B cell (primary cell): Measurements from ENCODE around the gene SLC15A5. TPM values are rescaled to one million over a fixed set of nuclear protein-coding genes. Genes with fewer than 3 reads are reported as not detected.

ENCODE experiments used
- ATAC-seq: fragments of 200-7000 bp; cut with Tn5 transposase; one replicate; pipeline ENCODE4 v1.10.0; 2021; ENCODE audit warnings: low read depth, mild to moderate bottlenecking, moderate number of reproducible peaks, moderate library complexity
- CTCF ChIA-PET: fragments of 350-600 bp; sonication (Branson Sonifier 250); formaldehyde crosslinking; loops from one replicate; lab custom pipeline; 2021; ENCODE audit warnings: antibody characterized with exemption, inconsistent platforms; lab: Charles Lee
- POLR2A ChIA-PET: fragments of 350-600 bp; sonication (Branson Sonifier 250); formaldehyde crosslinking; loops from one replicate; lab custom pipeline; 2021; ENCODE audit warnings: antibody characterized with exemption; lab: Charles Lee
- DNase-seq: peaks from one replicate; pipeline ENCODE4 v3.0.0; 2013
- H2AFZ ChIP-seq: 2 replicates; pipeline ENCODE4 v1.6.1; 2012; ENCODE audit warnings: mild to moderate bottlenecking, low read depth, low read length; ENCODE audit not compliant: insufficient read depth, poor library complexity, severe bottlenecking
- H3K27ac ChIP-seq, 2 donors: 1 replicate in 1 of 2; 2 replicates in 1 of 2; pipeline ENCODE4 v1.5.1; 2012 to 2013; ENCODE audit warnings: low read length in 2 of 2, mild to moderate bottlenecking in 2 of 2, moderate library complexity in 1 of 2
- H3K27me3 ChIP-seq, 4 experiments: fragments of 200-600 bp in 1 of 4; sonication (generic) in 1 of 4; replicated peaks in 1 of 4; 1 replicate in 2 of 4; 2 replicates in 2 of 4; pipeline versions ENCODE4 v1.6.1 to v1.7.0; 2013 to 2016; ENCODE audit warnings: low read length in 3 of 4, mild to moderate bottlenecking in 2 of 4, mixed read lengths in 1 of 4, moderate library complexity in 1 of 4; ENCODE audit not compliant: insufficient read depth in 4 of 4, control insufficient read depth in 3 of 4; ENCODE audit errors: control extremely low read depth in 1 of 4
- H3K36me3 ChIP-seq, 2 experiments: replicated peaks in 1 of 2; 1 replicate in 1 of 2; 2 replicates in 1 of 2; pipeline versions ENCODE4 v1.6.1 to v1.7.1; 2013; ENCODE audit warnings: low read length in 1 of 2; ENCODE audit not compliant: insufficient read depth in 2 of 2, control insufficient read depth in 1 of 2; ENCODE audit errors: control extremely low read depth in 1 of 2, extremely low read depth in 1 of 2
- H3K4me1 ChIP-seq, 2 donors: fragments of 200-600 bp in 1 of 2; sonication (generic) in 1 of 2; 1 replicate in 1 of 2; 2 replicates in 1 of 2; pipeline versions ENCODE4 v1.5.1 to v1.6.1; 2013 to 2017; ENCODE audit warnings: low read length in 2 of 2; ENCODE audit not compliant: control insufficient read depth in 2 of 2, insufficient read depth in 2 of 2
- H3K4me2 ChIP-seq: replicated peaks from 2 replicates; pipeline ENCODE3; 2012; ENCODE audit warnings: mild to moderate bottlenecking, low read depth, low read length; ENCODE audit not compliant: poor library complexity, severe bottlenecking
- H3K4me3 ChIP-seq, 5 experiments: fragments of 200-600 bp in 1 of 5; sonication (generic) in 1 of 5; 1 replicate in 3 of 5; 2 replicates in 2 of 5; pipeline versions ENCODE4 v1.5.1 to v1.7.0; 2011 to 2016; ENCODE audit warnings: low read length in 4 of 5, mild to moderate bottlenecking in 4 of 5, low read depth in 2 of 5, control low read depth in 1 of 5, moderate library complexity in 1 of 5; ENCODE audit not compliant: insufficient read depth in 1 of 5; ENCODE audit errors: control extremely low read depth in 1 of 5, extremely low read depth in 1 of 5
- H3K79me2 ChIP-seq: fragments of 200-600 bp; sonication (generic); one replicate; pipeline ENCODE4 v1.6.0; 2016; ENCODE audit warnings: low read length; ENCODE audit not compliant: control insufficient read depth, insufficient read depth
- H3K9ac ChIP-seq: fragments of 200-600 bp; sonication (generic); 2 replicates; pipeline ENCODE4 v1.6.1; 2017; ENCODE audit warnings: mild to moderate bottlenecking, low read length, moderate library complexity
- H3K9me3 ChIP-seq, 3 donors: one replicate each; pipeline versions ENCODE4 v1.6.1 to v1.7.1; 2013; ENCODE audit warnings: low read length in 2 of 3; ENCODE audit not compliant: control insufficient read depth in 2 of 3, insufficient read depth in 1 of 3; ENCODE audit errors: control extremely low read depth in 1 of 3
- H4K20me1 ChIP-seq: 2 replicates; pipeline ENCODE4 v1.6.0; 2012; ENCODE audit warnings: mild to moderate bottlenecking, low read length; ENCODE audit not compliant: insufficient read depth, control insufficient read depth, poor library complexity, severe bottlenecking
- H3K27ac Mint-ChIP-seq: one replicate; pipeline ENCODE4 v1.8.0; 2021; ENCODE audit warnings: mixed read lengths
- H3K27me3 Mint-ChIP-seq: one replicate; pipeline ENCODE4 v1.8.0; 2021; ENCODE audit warnings: mixed read lengths
- H3K4me1 Mint-ChIP-seq: one replicate; pipeline ENCODE4 v1.8.0; 2021; ENCODE audit warnings: mixed read lengths
- H3K4me3 Mint-ChIP-seq: one replicate; pipeline ENCODE4 v1.8.0; 2021; ENCODE audit warnings: mixed read lengths
- H3K9me3 Mint-ChIP-seq: one replicate; pipeline ENCODE4 v1.8.0; 2022; ENCODE audit warnings: mixed read lengths; ENCODE audit not compliant: insufficient read depth
- EZH2 ChIP-seq: IDR thresholded peaks from 2 replicates; pipeline ENCODE4 v1.6.1; 2012; ENCODE audit warnings: borderline replicate concordance, low read depth, mild to moderate bottlenecking, moderate library complexity, low read length; ENCODE audit not compliant: insufficient read depth, poor library complexity, severe bottlenecking
- WGBS: methylation state at CpG from one replicate; pipeline ENCODE4 v1.1.5; 2013; ENCODE audit warnings: missing lambda C conversion rate; ENCODE audit not compliant: insufficient coverage; 5-methylcytosine and 5-hydroxymethylcytosine counted together
- intact Hi-C: fragments of 100-400 bp; cut with micrococcal nuclease; formaldehyde crosslinking; loops from one replicate; pipeline ENCODE4 v1.10.0; 2022
- polyA plus RNA-seq: library from polyadenylated mRNA; depleted of rRNA; stranded (reverse); fragments of >200 nt; gene quantifications from 2 replicates; pipeline ENCODE4 v1.2.3, GENCODE V29; 2012
- total RNA-seq, 2 donors: library from RNA; stranded (reverse); fragments of 120-200 nt in 1 of 2; gene quantifications; 1 replicate in 1 of 2; 2 replicates in 1 of 2; pipeline versions ENCODE4 v1.2.3 to v1.2.4, GENCODE V29; 2013 to 2022
- TF ChIP-seq, protein P1 (sequence below): fragments of 200-600 bp; IDR thresholded peaks from one replicate; pipeline ENCODE4 v1.8.0; 2022; ENCODE audit warnings: antibody characterized with exemption, mild to moderate bottlenecking

Gene SLC15A5
- total and polyA plus RNA-seq, 2 donors (not counting 1 experiment from before 2014, with no cell fraction given): not detected

DNA sequence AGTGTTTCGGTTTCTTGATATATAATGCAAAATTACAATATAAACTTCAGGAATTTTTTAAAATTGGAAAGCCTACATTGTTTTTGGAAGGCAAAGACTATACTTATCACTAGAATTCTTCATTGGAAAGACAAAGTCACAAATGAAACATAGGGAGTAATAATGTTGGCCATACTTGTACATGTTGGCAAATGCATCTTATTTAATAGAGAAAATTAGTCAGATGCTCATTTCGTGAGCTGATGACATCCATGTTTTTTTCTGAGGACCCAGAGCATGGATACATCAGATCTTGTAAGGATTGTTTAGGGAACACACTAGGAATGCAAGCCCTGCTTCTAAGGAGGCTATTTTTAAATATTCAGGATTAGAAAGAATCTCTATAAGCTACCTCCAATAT, 4.6 kb upstream of the SLC15A5 start:
- Histone ChIP-seq H2AFZ (no peak overlapping the region), H3K36me3 (no peaks in the 10 kb centered on the region), H3K9me3 (no peaks in the 10 kb centered on the region), H3K79me2 (no peaks in the 10 kb centered on the region), H3K27ac (no peak overlapping the region), H3K4me2 (no peak overlapping the region), H3K4me1 (no peaks in the 10 kb centered on the region), H3K9ac (no peak overlapping the region), H4K20me1 (no peaks in the 10 kb centered on the region), H3K4me3 (no peak overlapping the region), H3K27me3 (no peaks in the 10 kb centered on the region)
- no peaks in the 10 kb centered on the region for H3K27me3 Mint-ChIP-seq
- intact Hi-C loops: no loop called here
- ATAC-seq (no peak), DNase-seq (no peak)
- no peaks in the 10 kb centered on the region for H3K9me3 Mint-ChIP-seq
- H3K4me3 Mint-ChIP-seq: no peak overlapping the region
- WGBS: no CpG with 5 or more reads among the region's 2 CpGs
- ChIA-PET POLR2A (no interaction called here), CTCF (no interaction called here)
- H3K4me1 Mint-ChIP-seq: no peaks in the 10 kb centered on the region
- no peak overlapping the region for H3K27ac Mint-ChIP-seq
- TF ChIP-seq, protein P1, sequence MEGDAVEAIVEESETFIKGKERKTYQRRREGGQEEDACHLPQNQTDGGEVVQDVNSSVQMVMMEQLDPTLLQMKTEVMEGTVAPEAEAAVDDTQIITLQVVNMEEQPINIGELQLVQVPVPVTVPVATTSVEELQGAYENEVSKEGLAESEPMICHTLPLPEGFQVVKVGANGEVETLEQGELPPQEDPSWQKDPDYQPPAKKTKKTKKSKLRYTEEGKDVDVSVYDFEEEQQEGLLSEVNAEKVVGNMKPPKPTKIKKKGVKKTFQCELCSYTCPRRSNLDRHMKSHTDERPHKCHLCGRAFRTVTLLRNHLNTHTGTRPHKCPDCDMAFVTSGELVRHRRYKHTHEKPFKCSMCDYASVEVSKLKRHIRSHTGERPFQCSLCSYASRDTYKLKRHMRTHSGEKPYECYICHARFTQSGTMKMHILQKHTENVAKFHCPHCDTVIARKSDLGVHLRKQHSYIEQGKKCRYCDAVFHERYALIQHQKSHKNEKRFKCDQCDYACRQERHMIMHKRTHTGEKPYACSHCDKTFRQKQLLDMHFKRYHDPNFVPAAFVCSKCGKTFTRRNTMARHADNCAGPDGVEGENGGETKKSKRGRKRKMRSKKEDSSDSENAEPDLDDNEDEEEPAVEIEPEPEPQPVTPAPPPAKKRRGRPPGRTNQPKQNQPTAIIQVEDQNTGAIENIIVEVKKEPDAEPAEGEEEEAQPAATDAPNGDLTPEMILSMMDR: no peak
- TF ChIP-seq EZH2: no peak

DNA sequence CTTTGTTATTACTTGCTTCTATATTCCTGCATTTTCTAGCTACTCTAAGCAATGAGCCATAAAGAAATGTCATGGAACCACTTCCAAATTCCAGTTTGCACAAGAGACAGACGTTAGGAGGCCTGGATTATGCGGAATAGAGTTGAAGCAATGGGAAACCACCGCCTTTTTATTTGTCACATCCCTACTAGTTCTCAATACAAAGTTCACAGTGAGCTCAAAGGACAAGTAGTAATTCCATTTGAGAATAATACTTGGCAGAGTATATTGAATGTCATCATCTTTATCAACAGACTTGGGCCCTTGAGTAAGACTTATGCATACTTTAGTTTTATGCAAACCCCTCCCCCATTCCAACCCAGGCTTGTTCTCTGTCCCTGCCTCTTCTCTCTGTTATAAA, 3.7 kb upstream of the SLC15A5 start:
- ATAC-seq (no peak), DNase-seq (no peak)
- TF ChIP-seq, protein P1: no peak
- TF ChIP-seq EZH2: no peak
- intact Hi-C loops: no loop called here
- H4K20me1 ChIP-seq: no peaks in the 10 kb centered on the region
- no peak overlapping the region for H3K4me3 ChIP-seq
- H3K27ac Mint-ChIP-seq: no peak overlapping the region
- H3K27me3 ChIP-seq: no peaks in the 10 kb centered on the region
- H3K4me2 ChIP-seq: no peak overlapping the region
- no peaks in the 10 kb centered on the region for H3K4me1 ChIP-seq
- no peak overlapping the region for H2AFZ ChIP-seq
- H3K27me3 Mint-ChIP-seq: no peaks in the 10 kb centered on the region
- H3K9ac ChIP-seq: no peak overlapping the region
- H3K4me1 Mint-ChIP-seq: no peaks in the 10 kb centered on the region
- no peaks in the 10 kb centered on the region for H3K36me3 ChIP-seq
- H3K9me3 Mint-ChIP-seq: no peaks in the 10 kb centered on the region
- H3K27ac ChIP-seq: no peak overlapping the region
- CTCF ChIA-PET: no interaction called here
- WGBS: no CpG with 5 or more reads among the region's 3 CpGs
- no peaks in the 10 kb centered on the region for H3K79me2 ChIP-seq
- POLR2A ChIA-PET: no interaction called here
- H3K9me3 ChIP-seq: no peaks in the 10 kb centered on the region
- H3K4me3 Mint-ChIP-seq: no peak overlapping the region
